Effector memory CD4-positive, alpha-beta T cell (primary cell): ENCODE results near the gene EHBP1L1.

Source experiments
- DNase-seq, 3 donors: peaks; one replicate each; pipeline ENCODE4 v3.0.0-alpha.2; 2020
- H3K27ac ChIP-seq: 2 replicates; pipeline ENCODE4 v1.7.0; 2013; ENCODE audit warnings: mild to moderate bottlenecking, low read length, moderate library complexity; ENCODE audit not compliant: insufficient read depth, poor library complexity, severe bottlenecking
- H3K27me3 ChIP-seq: replicated peaks from 2 replicates; pipeline ENCODE4 v1.7.0; 2013; ENCODE audit warnings: mild to moderate bottlenecking, low read length; ENCODE audit not compliant: insufficient read depth, control insufficient read depth, poor library complexity, severe bottlenecking
- H3K36me3 ChIP-seq: 2 replicates; pipeline ENCODE4 v1.7.0; 2013; ENCODE audit warnings: mild to moderate bottlenecking, low read length, moderate library complexity; ENCODE audit not compliant: control insufficient read depth, insufficient read depth
- H3K4me1 ChIP-seq: 2 replicates; pipeline ENCODE4 v1.7.0; 2013; ENCODE audit warnings: low read length, mild to moderate bottlenecking; ENCODE audit not compliant: control insufficient read depth, insufficient read depth, poor library complexity, severe bottlenecking
- H3K4me3 ChIP-seq: 2 replicates; pipeline ENCODE4 v1.7.0; 2013; ENCODE audit warnings: low read length, low read depth, mild to moderate bottlenecking; ENCODE audit not compliant: insufficient read depth, poor library complexity, severe bottlenecking
- H3K9me3 ChIP-seq: 2 replicates; pipeline ENCODE4 v1.7.0; 2013; ENCODE audit warnings: mild to moderate bottlenecking, low read length, moderate library complexity; ENCODE audit not compliant: control insufficient read depth

The EHBP1L1 gene

GRCh38 chr11:65585396-65586246, 9.8 kb downstream of the EHBP1L1 start:
- no peak overlapping the region for H3K4me3 ChIP-seq
- no peak for DNase-seq
- H3K9me3 ChIP-seq, result no peaks in the 10 kb centered on the region
- no peak overlapping the region for H3K27ac ChIP-seq
- H3K36me3 ChIP-seq, result peaks cover 52% of the 10 kb centered on the region
- H3K4me1 ChIP-seq, result peaks cover 16% of the 10 kb centered on the region
- no peaks in the 10 kb centered on the region for H3K27me3 ChIP-seq

DNA sequence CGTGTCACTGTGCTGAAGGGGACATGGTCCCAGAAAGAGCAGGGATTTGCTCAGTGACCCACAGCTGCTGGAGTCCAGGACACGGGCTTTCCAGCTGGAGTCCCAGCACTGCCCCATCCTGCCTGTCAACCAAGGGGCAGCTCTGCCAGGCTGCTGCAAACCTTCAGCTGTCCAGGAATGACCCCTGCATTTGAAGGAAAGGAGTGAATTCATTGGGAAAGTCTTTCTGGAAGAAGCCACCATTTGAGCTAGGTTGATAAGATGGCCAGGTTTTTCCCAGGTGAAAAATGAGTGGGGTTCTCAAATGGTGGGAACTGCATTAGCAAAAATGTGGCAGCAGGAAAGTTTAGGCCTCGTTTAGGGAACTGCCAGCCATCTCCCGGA, 10.4 kb downstream of the EHBP1L1 start:
- Histone ChIP-seq H3K9me3 (no peaks in the 10 kb centered on the region), H3K36me3 (peaks cover 47% of the 10 kb centered on the region), H3K27me3 (no peaks in the 10 kb centered on the region), H3K4me1 (peaks cover 16% of the 10 kb centered on the region), H3K27ac (no peak overlapping the region), H3K4me3 (no peak overlapping the region)
- DNase-seq, result no peak

GRCh38 chr11:65586676-65587075, 10.8 kb downstream of the EHBP1L1 start:
- Histone ChIP-seq H3K4me3 (no peak overlapping the region), H3K36me3 (peaks cover 43% of the 10 kb centered on the region), H3K27ac (no peak overlapping the region), H3K27me3 (no peaks in the 10 kb centered on the region), H3K9me3 (no peaks in the 10 kb centered on the region), H3K4me1 (peaks cover 16% of the 10 kb centered on the region)
- no peak for DNase-seq

GRCh38 chr11:65588199-65589054, 12.6 kb downstream of the EHBP1L1 start:
- Histone ChIP-seq H3K27ac (peak overlapping the region; percentile 16), H3K4me1 (peaks cover 16% of the 10 kb centered on the region), H3K36me3 (peaks cover 47% of the 10 kb centered on the region), H3K27me3 (no peaks in the 10 kb centered on the region), H3K9me3 (no peaks in the 10 kb centered on the region), H3K4me3 (no peak overlapping the region)
- DNase-seq, result peak; percentile 61 to 69 (median 67)

GRCh38 chr11:65589444-65590239, 13.8 kb downstream of the EHBP1L1 start:
- Histone ChIP-seq H3K27me3 (no peaks in the 10 kb centered on the region), H3K9me3 (no peaks in the 10 kb centered on the region), H3K4me1 (peaks cover 19% of the 10 kb centered on the region), H3K4me3 (no peak overlapping the region), H3K27ac (peak overlapping the region; percentile 45), H3K36me3 (peaks cover 42% of the 10 kb centered on the region)
- no peak for DNase-seq

- H3K27ac ChIP-seq, result no peak overlapping the region
- H3K4me3 ChIP-seq, result no peak overlapping the region
- no peak for DNase-seq
- H3K4me1 ChIP-seq, result peaks cover 24% of the 10 kb centered on the region
- H3K36me3 ChIP-seq, result peaks cover 42% of the 10 kb centered on the region
- H3K9me3 ChIP-seq, result no peaks in the 10 kb centered on the region
- H3K27me3 ChIP-seq, result no peaks in the 10 kb centered on the region
Measured at GRCh38 chr11:65590240-65590738, 14.4 kb downstream of the EHBP1L1 start.

DNA sequence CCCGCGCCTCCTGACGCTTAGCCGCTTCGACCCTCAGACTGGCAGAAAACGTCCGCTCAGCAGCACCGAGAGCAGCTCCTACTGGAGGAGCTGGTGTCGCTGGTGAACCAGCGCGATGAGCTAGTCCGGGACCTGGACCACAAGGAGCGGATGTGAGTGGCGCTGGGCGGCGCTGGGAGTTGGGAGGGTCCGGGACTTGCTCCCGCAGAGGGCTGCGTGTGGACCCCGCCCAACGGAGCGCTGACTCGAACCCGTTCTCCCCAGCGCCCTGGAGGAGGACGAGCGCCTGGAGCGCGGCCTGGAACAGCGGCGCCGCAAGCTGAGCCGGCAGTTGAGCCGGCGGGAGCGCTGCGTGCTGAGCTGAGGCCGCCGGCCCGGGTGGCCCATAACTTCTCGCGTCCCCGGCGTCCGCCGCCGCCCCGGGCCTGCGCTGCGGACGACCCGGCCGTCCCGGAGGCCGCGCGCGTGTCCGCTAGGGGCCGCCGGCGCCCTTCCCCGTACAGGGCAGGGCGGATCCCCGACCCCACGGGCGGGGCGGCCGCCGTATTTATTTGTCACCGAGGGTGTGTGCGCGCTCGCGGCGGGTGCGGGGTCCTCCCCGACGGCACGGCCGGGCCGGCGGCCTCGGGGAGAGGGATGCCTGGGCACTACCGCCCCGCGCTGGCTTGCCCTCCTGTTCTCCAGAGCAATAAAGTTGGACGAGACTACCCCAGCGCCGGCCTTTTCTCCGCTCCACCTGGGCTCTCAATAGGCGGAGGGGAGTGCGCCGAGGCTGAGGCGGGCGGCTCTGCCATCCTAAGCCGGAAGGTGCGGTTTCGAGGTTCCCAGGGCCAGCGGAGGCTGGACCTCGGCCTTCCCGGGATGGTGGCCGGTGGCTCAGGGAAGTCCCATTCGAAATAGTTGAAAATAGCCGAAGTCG, 16.3 kb downstream of the EHBP1L1 start:
- Histone ChIP-seq H3K27ac (no peak overlapping the region), H3K36me3 (peaks cover 28% of the 10 kb centered on the region), H3K4me3 (no peak overlapping the region), H3K4me1 (peaks cover 32% of the 10 kb centered on the region), H3K27me3 (no peaks in the 10 kb centered on the region), H3K9me3 (no peaks in the 10 kb centered on the region)
- DNase-seq, result no peak

DNA sequence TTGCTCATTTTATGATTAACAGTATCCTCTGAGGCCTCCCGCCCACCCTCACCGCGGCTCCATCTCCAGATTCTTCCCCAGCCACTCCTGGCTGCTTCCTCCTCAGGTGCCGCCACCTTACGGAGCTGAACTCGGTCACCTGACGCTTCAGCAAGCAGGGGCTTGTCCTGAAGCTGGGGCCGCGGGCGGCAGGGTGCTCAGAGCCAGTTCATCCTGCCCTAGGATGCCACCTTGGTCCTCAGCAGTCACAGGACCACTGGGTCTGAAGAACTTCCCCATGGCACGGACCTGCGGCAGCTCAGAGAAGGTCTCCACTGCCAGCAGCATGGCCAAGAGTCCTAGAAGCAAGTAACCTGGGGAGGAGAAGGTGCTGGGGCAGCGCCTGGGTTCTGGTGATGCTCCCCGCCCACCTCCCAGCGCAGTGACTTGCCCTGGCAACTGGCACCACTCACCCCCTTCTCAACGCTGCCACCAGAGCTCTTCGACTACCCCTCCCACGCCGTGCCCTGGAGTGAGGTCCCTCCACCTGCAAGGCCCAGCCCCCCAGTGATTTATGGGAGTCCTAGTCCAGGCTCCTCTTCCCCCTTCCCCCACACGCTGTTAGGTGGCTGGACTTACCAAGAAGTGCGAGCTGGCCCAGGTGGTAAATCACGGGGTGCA, 17.1 kb downstream of the EHBP1L1 start:
- no peak overlapping the region for H3K4me3 ChIP-seq
- peaks cover 25% of the 10 kb centered on the region for H3K4me1 ChIP-seq
- DNase-seq, result no peak
- H3K27ac ChIP-seq, result no peak overlapping the region
- H3K36me3 ChIP-seq, result peaks cover 34% of the 10 kb centered on the region
- no peaks in the 10 kb centered on the region for H3K9me3 ChIP-seq
- no peaks in the 10 kb centered on the region for H3K27me3 ChIP-seq
